Peyer's patch (tissue), 4 donors: Measurements from ENCODE around the gene ADAMTS14. TPM values are rescaled to one million over a fixed set of nuclear protein-coding genes. Genes with fewer than 3 reads are reported as not detected.

Experiments
- DNase-seq, 3 donors: peaks; one replicate each; pipeline ENCODE4 v3.0.0-alpha.2; 2017 to 2019
- H3K27ac ChIP-seq, 4 donors: fragments of 200-600 bp; sonication (generic); one replicate each; pipeline ENCODE4 v1.5.1; 2016 to 2019
- H3K27me3 ChIP-seq, 2 donors: fragments of 200-600 bp; sonication (generic); one replicate each; pipeline ENCODE4 v1.5.1; 2019
- H3K36me3 ChIP-seq, 3 donors: fragments of 200-600 bp; sonication (generic); one replicate each; pipeline ENCODE4 v1.5.1; 2016 to 2019
- H3K4me1 ChIP-seq, 4 donors: fragments of 200-600 bp; sonication (generic); one replicate each; pipeline ENCODE4 v1.5.1; 2016 to 2019
- H3K4me3 ChIP-seq, 4 donors: fragments of 200-600 bp; sonication (generic); 1 replicate in 3 of 4; 2 replicates in 1 of 4; pipeline ENCODE4 v1.5.1; 2016 to 2019; ENCODE audit warnings: mild to moderate bottlenecking in 1 of 4
- H3K9me3 ChIP-seq, 4 donors: fragments of 200-600 bp; sonication (generic); one replicate each; pipeline ENCODE4 v1.5.1; 2016 to 2019; ENCODE audit warnings: mild to moderate bottlenecking in 1 of 4
- CTCF ChIP-seq, 6 experiments: fragments of 450-650 bp in 4 of 6; fragments of 200-600 bp in 2 of 6; sonication (generic) in 1 of 6; IDR thresholded peaks; one replicate each; pipeline ENCODE4 v1.5.1; 2017 to 2019; ENCODE audit warnings: antibody characterized with exemption in 6 of 6, mild to moderate bottlenecking in 3 of 6, moderate library complexity in 1 of 6
- POLR2A ChIP-seq, 2 donors: fragments of 450-650 bp; IDR thresholded peaks; one replicate each; pipeline ENCODE4 v1.5.1; 2017; ENCODE audit warnings: antibody characterized with exemption in 2 of 2, mild to moderate bottlenecking in 2 of 2, moderate library complexity in 2 of 2
- total RNA-seq, 4 donors: library from RNA; depleted of rRNA; stranded (reverse); fragments of >200 nt; gene quantifications; one replicate each; pipeline ENCODE4 v1.1.0, GENCODE V29; 2016

The ADAMTS14 gene
- total RNA-seq, 4 donors from 2014 or later, result 2.3 to 10.7 (median 4.2) TPM

GRCh38 chr10:70784471-70784870, 112.2 kb downstream of the ADAMTS14 start:
- Histone ChIP-seq H3K27ac (no peak overlapping the region), H3K4me1 (no peaks in the 10 kb centered on the region), H3K36me3 (no peaks in the 10 kb centered on the region), H3K4me3 (no peak overlapping the region), H3K9me3 (no peaks in the 10 kb centered on the region), H3K27me3 (no peaks in the 10 kb centered on the region)
- TF ChIP-seq POLR2A (IDR thresholded peaks at IDR 0.05), result no peak
- TF ChIP-seq CTCF (IDR thresholded peaks at IDR 0.05), result no peak
- no peak for DNase-seq

- peak in 1 of 3 donors; percentile 55 for DNase-seq
- H3K36me3 ChIP-seq, result no peaks in the 10 kb centered on the region
- H3K27me3 ChIP-seq, result no peaks in the 10 kb centered on the region
- H3K4me3 ChIP-seq, result no peak within 1 kb of the TSS
- no peak within 1 kb of the TSS for H3K27ac ChIP-seq
- H3K4me1 ChIP-seq, result no peaks in the 10 kb centered on the region
- no peaks in the 10 kb centered on the region for H3K9me3 ChIP-seq
- no peak for TF ChIP-seq POLR2A (IDR thresholded peaks at IDR 0.05)
- TF ChIP-seq CTCF (IDR thresholded peaks at IDR 0.05), result no peak
These were observed 112.9 kb downstream of the ADAMTS14 start, which contains the start of gene TBATA for GRCh38 chr10:70785190-70785589. Gene TBATA, minus strand, starts transcription at chr10:70785377. Its CDS starts 1,998 bp downstream, at chr10:70783379.

DNA sequence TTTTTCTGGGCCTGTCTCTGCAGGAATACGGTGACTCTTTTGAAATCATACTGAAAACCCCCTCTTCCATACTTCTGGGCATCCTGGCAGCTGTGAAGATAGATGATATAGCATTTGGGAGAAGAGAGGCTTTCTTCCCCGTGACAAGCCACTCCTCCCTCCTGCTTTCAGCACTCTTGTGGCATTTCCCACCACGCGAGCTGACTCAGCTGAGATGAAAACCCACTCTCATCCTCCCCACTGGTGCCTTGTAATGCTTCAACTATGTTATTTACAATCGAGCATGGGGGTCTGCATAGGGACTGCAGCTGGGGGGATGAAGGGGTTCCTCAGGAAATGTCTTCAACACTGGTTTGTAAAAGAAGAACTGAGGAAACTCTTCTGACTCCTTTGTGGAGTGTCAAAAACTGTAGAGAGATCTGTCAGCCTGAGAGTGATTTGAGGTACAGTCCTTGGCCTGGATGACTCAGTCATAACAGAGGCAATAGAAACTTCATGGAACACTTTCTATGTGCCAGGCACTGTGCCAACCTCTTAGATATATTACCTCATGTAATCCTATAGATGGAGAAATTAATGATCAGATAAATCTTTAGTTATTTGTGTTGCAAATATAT, 114.6 kb downstream of the ADAMTS14 start:
- H3K4me1 ChIP-seq, result no peaks in the 10 kb centered on the region
- H3K9me3 ChIP-seq, result no peaks in the 10 kb centered on the region
- TF ChIP-seq POLR2A (IDR thresholded peaks at IDR 0.05) (no peak), CTCF (IDR thresholded peaks at IDR 0.05) (no peak)
- DNase-seq, result no peak
- H3K27ac ChIP-seq, result no peak overlapping the region
- H3K4me3 ChIP-seq, result no peak overlapping the region
- no peaks in the 10 kb centered on the region for H3K27me3 ChIP-seq
- H3K36me3 ChIP-seq, result no peaks in the 10 kb centered on the region

DNA sequence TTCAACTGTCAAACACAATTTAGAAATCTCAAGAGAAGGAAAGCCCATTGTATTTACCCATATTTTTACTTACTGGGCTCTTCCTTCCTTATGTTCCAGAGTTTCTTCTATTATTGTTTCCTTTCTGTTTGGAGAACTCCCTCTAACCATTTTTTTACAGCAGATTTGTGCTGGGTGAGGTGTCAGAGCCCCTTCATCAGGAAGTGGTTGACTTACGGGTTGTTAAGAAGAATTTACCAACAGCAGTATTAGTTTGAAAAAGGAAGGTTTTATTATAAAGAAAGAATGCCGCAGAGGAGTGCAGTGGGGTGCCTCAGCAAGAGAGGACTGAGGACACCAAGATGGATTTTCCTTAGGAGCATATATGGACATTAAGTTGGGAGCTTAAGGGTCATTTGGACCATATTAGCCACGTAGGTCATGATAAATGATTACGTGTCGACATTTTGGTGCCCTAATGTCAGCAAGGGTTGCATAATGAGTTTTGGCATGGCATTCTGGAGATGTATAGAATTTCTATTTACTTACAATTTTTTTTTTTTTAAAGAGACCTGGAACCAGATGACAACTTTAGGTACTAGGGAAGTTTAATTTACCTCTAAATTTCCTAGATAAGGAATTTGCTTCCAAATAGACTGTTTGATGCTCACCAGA, 119.2 kb downstream of the ADAMTS14 start:
- Histone ChIP-seq H3K36me3 (no peaks in the 10 kb centered on the region), H3K9me3 (no peaks in the 10 kb centered on the region), H3K4me3 (no peak overlapping the region), H3K27ac (no peak overlapping the region), H3K4me1 (no peaks in the 10 kb centered on the region), H3K27me3 (no peaks in the 10 kb centered on the region)
- no peak for TF ChIP-seq CTCF (IDR thresholded peaks at IDR 0.05)
- no peak for TF ChIP-seq POLR2A (IDR thresholded peaks at IDR 0.05)
- DNase-seq, result no peak

DNA sequence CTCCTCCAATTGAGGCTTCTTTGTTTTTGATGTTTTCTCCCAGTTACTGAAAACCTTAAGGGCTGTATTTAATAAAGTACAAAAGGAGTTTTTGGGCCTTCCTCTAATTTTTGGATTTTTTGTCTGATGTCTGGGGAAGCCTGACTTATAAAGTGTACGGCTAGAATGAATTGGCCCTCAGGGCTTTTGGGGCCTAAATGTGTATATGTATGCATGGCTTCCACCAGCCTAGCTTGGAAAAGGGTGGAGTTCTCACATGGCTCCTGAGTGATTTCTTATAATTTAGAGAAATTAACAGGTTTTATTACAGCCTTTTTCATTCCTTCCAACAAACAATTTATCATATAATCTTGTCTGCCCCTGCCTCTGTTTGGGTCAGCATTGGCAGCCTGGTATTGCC, 123.3 kb downstream of the ADAMTS14 start:
- TF ChIP-seq CTCF (IDR thresholded peaks at IDR 0.05), result no peak
- TF ChIP-seq POLR2A (IDR thresholded peaks at IDR 0.05), result no peak
- Histone ChIP-seq H3K4me1 (no peaks in the 10 kb centered on the region), H3K36me3 (no peaks in the 10 kb centered on the region), H3K27me3 (no peaks in the 10 kb centered on the region), H3K4me3 (no peak overlapping the region), H3K9me3 (no peaks in the 10 kb centered on the region), H3K27ac (no peak overlapping the region)
- no peak for DNase-seq
